SIG-M5 treated with dmso at 0.1 percent for 504 hours (cell line): ENCODE measurements around the gene PLCB4.
A peak's percentile ranks its signal among the peaks of the same experiment; 100 is the strongest.

Source experiments
- DNase-seq: peaks from one replicate; lab custom pipeline; 2025; ENCODE audit not compliant: unreplicated experiment; lab: John Stamatoyannopoulos, UW

Gene PLCB4

GRCh38 chr20:9059931-9060330 lies 9.0 kb upstream of the PLCB4 start:
- DNase-seq: no peak

- DNase-seq: no peak
Measured at GRCh38 chr20:9061434-9061833, 7.5 kb upstream of the PLCB4 start.

GRCh38 chr20:9062066-9062465 lies 6.8 kb upstream of the PLCB4 start:
- no peak for DNase-seq

- no peak for DNase-seq
Measured at GRCh38 chr20:9066191-9066590, 2.7 kb upstream of the PLCB4 start.

DNA sequence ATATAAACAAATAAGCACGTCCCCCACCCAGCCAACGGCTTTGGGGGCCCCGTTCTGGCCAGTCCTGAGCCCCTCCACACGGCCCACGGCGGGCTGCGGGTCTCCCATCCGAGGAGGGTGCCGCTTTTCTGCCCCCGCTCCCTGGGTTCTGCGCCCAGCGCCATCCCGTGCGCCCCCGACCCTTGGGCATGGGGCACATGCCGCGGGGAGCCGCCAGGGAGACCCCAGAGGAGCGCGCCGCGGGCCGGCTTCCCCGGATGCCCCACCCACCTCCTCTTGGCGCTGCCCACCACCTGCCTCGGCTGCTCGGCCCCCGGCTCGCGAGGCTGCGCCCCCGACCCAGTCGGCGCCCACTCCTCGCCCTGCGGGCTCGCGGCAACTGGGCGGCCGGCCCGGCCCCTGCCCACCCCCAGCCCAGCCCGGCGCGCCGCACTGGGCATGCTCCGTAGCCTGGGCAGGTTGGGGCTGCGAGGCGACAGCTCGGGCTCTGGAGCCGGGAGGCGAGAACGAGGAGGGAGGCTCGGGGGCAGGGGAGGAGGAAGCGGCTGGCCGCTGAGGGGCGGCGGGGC lies 570 bp upstream of the PLCB4 start:
- no peak for DNase-seq

DNA sequence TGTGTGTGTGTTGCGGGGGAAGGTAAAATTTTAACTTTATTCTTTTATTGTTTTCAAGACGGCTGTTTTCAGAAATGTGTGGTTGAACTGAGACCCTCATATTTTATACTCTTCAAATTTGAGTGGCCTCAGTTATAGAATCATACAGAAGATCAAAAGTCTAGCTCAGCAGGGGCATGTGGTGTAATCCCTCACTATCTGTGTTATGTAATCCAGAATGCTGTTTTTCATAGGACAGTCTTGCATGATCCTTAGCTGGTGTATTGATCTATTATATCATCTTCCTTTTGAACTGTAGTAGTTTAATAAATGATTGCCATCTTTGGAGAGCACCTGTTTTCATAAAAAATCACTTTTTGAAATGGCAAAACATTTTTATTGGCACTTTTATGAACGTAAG lies 1.4 kb downstream of the PLCB4 start:
- no peak for DNase-seq

GRCh38 chr20:9071976-9072726 lies 3.3 kb downstream of the PLCB4 start:
- no peak for DNase-seq

GRCh38 chr20:9072861-9073500 lies 4.1 kb downstream of the PLCB4 start:
- DNase-seq: no peak

DNA sequence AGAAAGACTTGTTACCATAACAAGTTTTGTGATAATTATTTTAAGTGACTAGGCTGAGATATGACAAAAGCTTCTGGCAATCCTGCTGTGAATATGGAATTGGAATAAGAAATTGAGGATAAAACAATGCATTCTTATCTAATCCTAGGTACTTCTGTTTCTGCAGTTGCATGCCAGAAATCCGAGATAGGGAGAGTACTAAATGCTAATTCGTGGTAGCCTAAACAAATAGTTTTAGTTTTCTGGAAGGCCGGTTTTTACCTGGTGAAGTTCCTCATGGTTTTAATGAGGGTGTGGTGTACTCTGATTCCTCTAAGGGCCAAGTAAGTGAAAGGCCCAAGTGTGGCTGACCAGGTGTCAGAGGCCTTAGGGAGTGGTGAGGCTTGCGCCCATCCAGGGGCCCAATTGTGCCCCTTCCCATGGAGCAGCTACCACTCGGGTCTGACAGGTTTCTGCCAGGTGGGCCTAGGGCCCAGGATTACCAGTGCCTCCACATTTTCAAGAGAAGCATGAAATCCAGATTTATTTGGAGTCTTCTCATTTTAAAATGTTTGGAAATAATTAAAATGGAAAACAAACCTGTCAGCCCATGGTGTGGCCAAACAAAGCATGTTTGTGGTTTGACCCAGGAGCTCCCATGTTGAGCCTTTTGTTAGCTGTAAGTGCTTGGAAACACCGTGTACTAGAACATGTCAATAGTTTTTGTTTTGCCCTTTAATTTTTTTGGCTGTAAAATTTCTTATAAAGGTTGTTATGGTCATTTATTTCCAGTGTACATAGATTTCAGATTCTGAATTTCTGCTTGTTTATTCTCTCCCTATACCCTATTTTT lies 6.6 kb downstream of the PLCB4 start:
- DNase-seq: no peak

- DNase-seq: no peak
Measured at GRCh38 chr20:9076440-9076839, 7.6 kb downstream of the PLCB4 start.

- no peak for DNase-seq
Measured at GRCh38 chr20:9078826-9079731, 10.2 kb downstream of the PLCB4 start.

DNA sequence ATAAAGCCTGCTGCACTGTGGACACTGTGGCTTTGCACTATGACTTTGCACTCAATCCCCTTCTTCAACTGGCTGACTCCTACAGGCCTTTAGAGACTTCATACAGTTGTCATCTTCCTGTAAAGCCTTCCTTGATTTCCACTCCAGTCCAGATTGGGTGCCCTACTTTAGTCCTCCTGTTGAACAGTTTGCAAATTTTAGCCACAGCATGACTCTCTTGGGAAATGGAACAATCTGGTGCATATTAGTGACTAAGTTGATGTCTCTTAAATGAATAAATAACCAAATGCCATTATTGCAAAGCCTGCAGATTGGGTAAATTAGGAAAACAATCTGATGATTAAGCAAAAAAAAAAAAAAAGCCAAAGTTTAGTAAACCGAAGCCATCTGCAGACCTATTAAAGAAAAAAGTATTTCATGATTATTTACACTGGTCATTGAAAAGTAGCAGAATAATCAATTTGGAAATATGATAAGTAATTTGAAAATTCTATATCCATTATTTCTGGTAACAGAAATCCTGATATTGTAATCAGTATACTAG lies 12.6 kb downstream of the PLCB4 start:
- no peak for DNase-seq

- DNase-seq: no peak
Measured at GRCh38 chr20:9082741-9083140, 13.9 kb downstream of the PLCB4 start.

- no peak for DNase-seq
Measured at GRCh38 chr20:9087531-9088217, 18.8 kb downstream of the PLCB4 start.

- DNase-seq: peak; percentile 1
Measured at GRCh38 chr20:9088556-9088955, 19.7 kb downstream of the PLCB4 start.

GRCh38 chr20:9092113-9092512 lies 23.2 kb downstream of the PLCB4 start:
- DNase-seq: no peak

GRCh38 chr20:9092655-9093054 lies 23.8 kb downstream of the PLCB4 start:
- no peak for DNase-seq

- DNase-seq: no peak
Measured at GRCh38 chr20:9093218-9093957, 24.5 kb downstream of the PLCB4 start.

DNA sequence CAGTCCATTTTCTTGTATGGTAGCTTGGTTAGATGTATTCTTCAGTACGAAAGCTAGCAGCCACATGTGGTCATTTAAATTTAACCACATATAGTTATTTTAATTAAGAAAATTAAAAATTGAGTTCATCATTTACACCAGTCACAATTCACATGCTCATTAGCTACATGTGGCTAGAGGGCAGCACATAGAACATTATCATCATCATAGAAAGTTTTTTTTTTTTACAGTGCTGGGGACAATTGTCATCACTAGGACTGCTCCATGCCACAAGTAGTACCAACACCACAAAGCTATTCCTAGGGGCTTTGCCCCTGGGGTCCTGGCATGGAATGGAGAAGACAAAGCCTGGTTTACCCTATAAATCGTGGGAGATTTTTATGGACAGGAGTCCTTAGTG lies 30.5 kb downstream of the PLCB4 start:
- no peak for DNase-seq
